GM12878 (cell line): Measurements from ENCODE around the gene IGF2BP2. TPM values are rescaled to one million over a fixed set of nuclear protein-coding genes. Genes with fewer than 3 reads are reported as not detected.
"Not testable (repeated sequence)": the region's sequence is repeated elsewhere in the genome, so short reads cannot be mapped to it uniquely, and the experiment has no call there.

Source experiments
- ATAC-seq: fragments of 200-7000 bp; cut with Tn5 transposase; 3 replicates; pipeline ENCODE4 v1.9.1; 2020; ENCODE audit warnings: mild to moderate bottlenecking, moderate library complexity
- BruUV-seq: library from RNA; stranded (reverse); fragments of 400-500 nt; replicated peaks from 2 replicates; lab custom pipeline; 2021; lab: Mats Ljungman, UMichigan
- CTCF ChIA-PET: fragments of 300-600 bp; sonication (Branson Sonifier 250); formaldehyde crosslinking; extraction: SDS; loops from one replicate; lab custom pipeline; 2021; ENCODE audit warnings: inconsistent platforms; lab: Yijun Ruan, JAX
- POLR2A ChIA-PET: fragments of 350-600 bp; formaldehyde crosslinking; extraction: SDS; loops from one replicate; lab custom pipeline; 2021; ENCODE audit warnings: inconsistent platforms; lab: Charles Lee
- RAD21 ChIA-PET: fragments of 300-600 bp; sonication (Branson Sonifier 250); formaldehyde crosslinking; loops from one replicate; lab custom pipeline; 2023; ENCODE audit warnings: antibody characterized with exemption; ENCODE audit not compliant: unreplicated experiment; lab: Charles Lee
- SMC1A ChIA-PET: fragments of 300-600 bp; sonication (Branson Sonifier 250); formaldehyde crosslinking; loops from one replicate; lab custom pipeline; 2023; ENCODE audit not compliant: unreplicated experiment, uncharacterized antibody; lab: Charles Lee
- DNase-seq: peaks from one replicate; pipeline ENCODE4 v3.0.0-alpha.2; 2011; ENCODE audit warnings: low read depth, low spot score
- FAIRE-seq: peaks from 3 replicates; lab custom pipeline; 2011; peaks lifted over from hg19 to GRCh38; lab: Jason Lieb, UNC
- H2AFZ ChIP-seq: 2 replicates; pipeline ENCODE4 v1.6.0; 2011; ENCODE audit warnings: low read depth, low read length, control low read depth; ENCODE audit not compliant: control insufficient read depth
- H3K27ac ChIP-seq: 2 replicates; pipeline ENCODE4 v1.5.1; 2011; ENCODE audit warnings: control low read depth; ENCODE audit not compliant: control insufficient read depth, insufficient read depth
- H3K27me3 ChIP-seq, 2 experiments: replicated peaks in 1 of 2; 2 replicates each; pipeline versions ENCODE4 v1.6.0 to v1.6.1; 2011; ENCODE audit warnings: low read length in 1 of 2; ENCODE audit not compliant: control insufficient read depth in 2 of 2, insufficient read depth in 2 of 2
- H3K36me3 ChIP-seq, 2 experiments: 2 replicates each; pipeline ENCODE4 v1.5.1; 2011; ENCODE audit warnings: low read length in 1 of 2; ENCODE audit not compliant: control insufficient read depth in 2 of 2, insufficient read depth in 2 of 2
- H3K4me1 ChIP-seq: 2 replicates; pipeline ENCODE4 v1.6.1; 2011; ENCODE audit warnings: mild to moderate bottlenecking, low read length, moderate library complexity, mixed read lengths; ENCODE audit not compliant: control insufficient read depth, insufficient read depth
- H3K4me2 ChIP-seq: 2 replicates; pipeline ENCODE4 v1.6.0; 2011; ENCODE audit warnings: control low read depth; ENCODE audit not compliant: control insufficient read depth, insufficient read depth
- H3K4me3 ChIP-seq: fragments of 200-600 bp; sonication (generic); 2 replicates; pipeline ENCODE4 v1.5.1; 2016
- H3K79me2 ChIP-seq: 2 replicates; pipeline ENCODE4 v1.6.0; 2011; ENCODE audit warnings: low read length; ENCODE audit not compliant: control insufficient read depth, insufficient read depth
- H3K9ac ChIP-seq: 2 replicates; pipeline ENCODE4 v1.8.0; 2011; ENCODE audit warnings: low read length, control low read depth, mixed read lengths; ENCODE audit not compliant: control insufficient read depth, insufficient read depth
- H3K9me3 ChIP-seq: replicated peaks from 3 replicates; pipeline ENCODE4 v1.5.1; 2011; ENCODE audit warnings: mild to moderate bottlenecking, low read length; ENCODE audit not compliant: control insufficient read depth, insufficient read depth
- H4K20me1 ChIP-seq: 2 replicates; pipeline ENCODE4 v1.6.0; 2011; ENCODE audit not compliant: control insufficient read depth, insufficient read depth
- ATF3 ChIP-seq: IDR thresholded peaks from 2 replicates; pipeline ENCODE4 v1.6.1; 2011; ENCODE audit warnings: low read depth, mild to moderate bottlenecking, low read length, moderate library complexity, borderline replicate concordance; ENCODE audit errors: extremely low read depth
- RAD21 ChIP-seq: IDR thresholded peaks from 2 replicates; pipeline ENCODE4 v1.6.1; 2011; ENCODE audit warnings: mild to moderate bottlenecking, low read depth, low read length, moderate library complexity; ENCODE audit not compliant: insufficient read depth
- RAD51 ChIP-seq: fragments of 450-650 bp; IDR thresholded peaks from 2 replicates; pipeline ENCODE4 v1.6.1; 2016; ENCODE audit warnings: moderate library complexity, mild to moderate bottlenecking, inconsistent platforms
- SMC3 ChIP-seq: IDR thresholded peaks from 2 replicates; pipeline ENCODE4 v1.6.1; 2011; ENCODE audit warnings: low read length, improper control_type of control experiment, borderline replicate concordance
- WGBS: methylation state at CpG from one replicate; pipeline ENCODE4 v1.1.6; 2016; ENCODE audit warnings: low lambda C conversion rate; ENCODE audit not compliant: insufficient replicate concordance, insufficient coverage; ENCODE audit errors: missing lambda C conversion rate; 5-methylcytosine and 5-hydroxymethylcytosine counted together
- in situ Hi-C: fragments of 300-500 bp; cut with MboI; formaldehyde crosslinking; loops from 9 replicates; pipeline ENCODE4 v1.14.3; 2018; ENCODE audit warnings: mixed read lengths
- intact Hi-C: fragments of 100-400 bp; cut with micrococcal nuclease; formaldehyde crosslinking; loops from one replicate; pipeline ENCODE4 v1.14.2; 2022; ENCODE audit not compliant: unreplicated experiment
- polyA plus RNA-seq, 11 experiments: library from polyadenylated mRNA; depleted of rRNA in 4 of 11; unstranded in 6 of 11; stranded (reverse) in 5 of 11; fragments of >200 nt; fragmentation: Nextera tagmentation in 4 of 11; fragmentation: Illumina TruSeq in 1 of 11; extraction: Ambion mirVana in 4 of 11; extraction: Trizol in 1 of 11; gene quantifications; 1 replicate in 1 of 11; 2 replicates in 10 of 11; pipeline versions ENCODE4 v1.2.1 to v1.2.3, GENCODE V29; 2011 to 2016; ENCODE audit warnings: inconsistent platforms in 2 of 11, missing spikeins in 2 of 11, low read depth in 1 of 11
- total RNA-seq, 4 experiments: library from RNA; depleted of rRNA in 3 of 4; stranded (reverse); fragments of >200 nt in 3 of 4; fragmentation: Illumina TruSeq in 1 of 4; extraction: Trizol in 1 of 4; gene quantifications; 2 replicates each; pipeline versions ENCODE4 v1.2.1 to v1.2.3, GENCODE V29; 2013 to 2021
- TF ChIP-seq, protein P1 (sequence below): IDR thresholded peaks from 2 replicates; pipeline ENCODE4 v1.6.1; 2011; ENCODE audit warnings: borderline replicate concordance, low read depth, mild to moderate bottlenecking, moderate library complexity, mixed read lengths, low read length; ENCODE audit not compliant: insufficient read depth; ENCODE audit errors: extremely low read length
- TF ChIP-seq, protein P2 (sequence below): IDR thresholded peaks from 2 replicates; pipeline ENCODE4 v1.6.1; 2011; ENCODE audit warnings: low read depth, low read length, improper control_type of control experiment, borderline replicate concordance
- TF ChIP-seq, protein P3 (sequence below), 3 experiments: IDR thresholded peaks in 2 of 3; conservative IDR thresholded peaks in 1 of 3; 2 replicates each; pipeline ENCODE4 v1.5.1; 2011; ENCODE audit warnings: low read depth in 3 of 3, low read length in 3 of 3, mild to moderate bottlenecking in 3 of 3, control low read depth in 2 of 3, moderate library complexity in 2 of 3, inconsistent platforms in 1 of 3, mixed read lengths in 1 of 3; ENCODE audit not compliant: control insufficient read depth in 2 of 3, insufficient read depth in 1 of 3; ENCODE audit errors: extremely low read depth in 1 of 3

The IGF2BP2 gene
- total and polyA plus RNA-seq, 10 of the 15 experiments (the other 5 are each of a cell fraction or from before 2014, with no cell fraction given) = 0.25 to 0.72 TPM; not detected in 8

- H3K36me3 ChIP-seq, BruUV-seq, H3K9ac ChIP-seq, POLR2A ChIA-PET, H3K4me1 ChIP-seq, H3K79me2 ChIP-seq, H3K4me3 ChIP-seq, H3K9me3 ChIP-seq, H3K27me3 ChIP-seq, H4K20me1 ChIP-seq, H2AFZ ChIP-seq, H3K4me2 ChIP-seq, H3K27ac ChIP-seq: not testable (repeated sequence)
- TF ChIP-seq RAD51 (peak; percentile 87), ATF3 (peak; percentile 75; the same call in 1 of the 2 replicates), RAD21 (peak; percentile 92), SMC3 (peak; percentile 80)
- TF ChIP-seq, protein P1, sequence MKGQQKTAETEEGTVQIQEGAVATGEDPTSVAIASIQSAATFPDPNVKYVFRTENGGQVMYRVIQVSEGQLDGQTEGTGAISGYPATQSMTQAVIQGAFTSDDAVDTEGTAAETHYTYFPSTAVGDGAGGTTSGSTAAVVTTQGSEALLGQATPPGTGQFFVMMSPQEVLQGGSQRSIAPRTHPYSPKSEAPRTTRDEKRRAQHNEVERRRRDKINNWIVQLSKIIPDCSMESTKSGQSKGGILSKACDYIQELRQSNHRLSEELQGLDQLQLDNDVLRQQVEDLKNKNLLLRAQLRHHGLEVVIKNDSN = peak; percentile 47
- TF ChIP-seq, protein P2, sequence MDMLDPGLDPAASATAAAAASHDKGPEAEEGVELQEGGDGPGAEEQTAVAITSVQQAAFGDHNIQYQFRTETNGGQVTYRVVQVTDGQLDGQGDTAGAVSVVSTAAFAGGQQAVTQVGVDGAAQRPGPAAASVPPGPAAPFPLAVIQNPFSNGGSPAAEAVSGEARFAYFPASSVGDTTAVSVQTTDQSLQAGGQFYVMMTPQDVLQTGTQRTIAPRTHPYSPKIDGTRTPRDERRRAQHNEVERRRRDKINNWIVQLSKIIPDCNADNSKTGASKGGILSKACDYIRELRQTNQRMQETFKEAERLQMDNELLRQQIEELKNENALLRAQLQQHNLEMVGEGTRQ = peak; percentile 61
- TF ChIP-seq, protein P3, sequence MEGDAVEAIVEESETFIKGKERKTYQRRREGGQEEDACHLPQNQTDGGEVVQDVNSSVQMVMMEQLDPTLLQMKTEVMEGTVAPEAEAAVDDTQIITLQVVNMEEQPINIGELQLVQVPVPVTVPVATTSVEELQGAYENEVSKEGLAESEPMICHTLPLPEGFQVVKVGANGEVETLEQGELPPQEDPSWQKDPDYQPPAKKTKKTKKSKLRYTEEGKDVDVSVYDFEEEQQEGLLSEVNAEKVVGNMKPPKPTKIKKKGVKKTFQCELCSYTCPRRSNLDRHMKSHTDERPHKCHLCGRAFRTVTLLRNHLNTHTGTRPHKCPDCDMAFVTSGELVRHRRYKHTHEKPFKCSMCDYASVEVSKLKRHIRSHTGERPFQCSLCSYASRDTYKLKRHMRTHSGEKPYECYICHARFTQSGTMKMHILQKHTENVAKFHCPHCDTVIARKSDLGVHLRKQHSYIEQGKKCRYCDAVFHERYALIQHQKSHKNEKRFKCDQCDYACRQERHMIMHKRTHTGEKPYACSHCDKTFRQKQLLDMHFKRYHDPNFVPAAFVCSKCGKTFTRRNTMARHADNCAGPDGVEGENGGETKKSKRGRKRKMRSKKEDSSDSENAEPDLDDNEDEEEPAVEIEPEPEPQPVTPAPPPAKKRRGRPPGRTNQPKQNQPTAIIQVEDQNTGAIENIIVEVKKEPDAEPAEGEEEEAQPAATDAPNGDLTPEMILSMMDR (IDR thresholded peaks at IDR 0.05 in 2 of 3, conservative IDR thresholded peaks at IDR 0.05 in 1 of 3; ENCODE audit: control insufficient read depth in 2 of 3, extremely low read depth in 1 of 3, insufficient read depth in 1 of 3, low read depth in 3 of 3, low read length in 3 of 3) = peak; percentile 68 to 78 (median 75)
- peak; percentile 31 for DNase-seq
- ChIA-PET SMC1A (interaction anchor here (0.6 to 6.3 kb wide), 14 partner anchors 10 to 175 kb away, joined by 3 to 39 read pairs (median 4); no protein-coding TSS in a partner anchor), RAD21 (interaction anchor here (0.5 to 4.5 kb wide), 10 partner anchors 23 to 493 kb away, joined by 3 to 34 read pairs (median 4); partner anchors contain the start of gene SENP2), CTCF (interaction anchor here (0.7 to 9.8 kb wide), 32 partner anchors 8 to 590 kb away, joined by 3 to 198 read pairs (median 6); no protein-coding TSS in a partner anchor)
- peak; percentile 76 for FAIRE-seq
- peak; percentile 82 for ATAC-seq
- in situ Hi-C loops (loop anchor here (5.0 kb wide), 1 partner anchor 91 kb away; no protein-coding TSS in a partner anchor), intact Hi-C loops (loop anchor here (1.0 to 2.0 kb wide), 3 partner anchors 34 to 108 kb away; no protein-coding TSS in a partner anchor)
- 26% methylated on average over 4 of the region's 4 CpGs for WGBS
Measured at GRCh38 chr3:185768578-185768982, 56.3 kb downstream of the IGF2BP2 start.
